HCT116 (cell line): ENCODE results near the gene OPALIN. TPM values are rescaled to one million over a fixed set of nuclear protein-coding genes. Genes with fewer than 3 reads are reported as not detected.

Experiments used
- ATAC-seq: fragments of 200-7000 bp; cut with Tn5 transposase; 2 replicates; pipeline ENCODE4 v1.9.1; 2020; ENCODE audit warnings: mild to moderate bottlenecking, moderate library complexity
- BruUV-seq: library from RNA; stranded (reverse); fragments of 400-500 nt; replicated peaks from 2 replicates; lab custom pipeline; 2021; lab: Mats Ljungman, UMichigan
- CTCF ChIA-PET: fragments of 300-600 bp; sonication (Branson Sonifier 250); formaldehyde crosslinking; loops from one replicate; lab custom pipeline; 2021; ENCODE audit warnings: antibody characterized with exemption; lab: Charles Lee
- POLR2A ChIA-PET: fragments of 300-600, 350-600 bp; sonication (Branson Sonifier 250); formaldehyde crosslinking; loops from one replicate; lab custom pipeline; 2021; ENCODE audit warnings: antibody characterized with exemption; lab: Charles Lee
- RAD21 ChIA-PET, 2 experiments: fragments of 300-600 bp; sonication (Branson Sonifier 250); formaldehyde crosslinking; loops; one replicate each; lab custom pipeline; 2023; ENCODE audit warnings: low total read pairs in 2 of 2; ENCODE audit not compliant: uncharacterized antibody in 2 of 2, unreplicated experiment in 2 of 2, low non-redundant PET in 1 of 2; lab: Charles Lee
- DNase-seq: peaks from one replicate; pipeline ENCODE4 v3.0.0-alpha.2; 2010; ENCODE audit warnings: low read depth, low spot score
- H2AFZ ChIP-seq: fragments of 200-600 bp; shearing (Covaris generic), sonication (generic); 2 replicates; pipeline ENCODE4 v1.6.1; 2017; ENCODE audit warnings: low read depth, mixed run types, mixed read lengths, antibody characterized with exemption, low read length; ENCODE audit not compliant: poor library complexity, severe bottlenecking
- H3K27ac ChIP-seq: 2 replicates; pipeline ENCODE4 v1.5.1; 2012; ENCODE audit warnings: low read depth, low read length
- H3K27me3 ChIP-seq: fragments of 200-600 bp; sonication (generic); 2 replicates; pipeline ENCODE4 v1.6.1; 2016; ENCODE audit warnings: mixed run types, low read length, mixed read lengths; ENCODE audit not compliant: insufficient read depth
- H3K36me3 ChIP-seq, 2 experiments: fragments of 200-500 bp in 1 of 2; fragments of 200-600 bp in 1 of 2; sonication (Bioruptor generic) in 1 of 2; sonication (generic) in 1 of 2; 2 replicates each; pipeline versions ENCODE4 v1.5.1 to v1.6.1; 2014 to 2016; ENCODE audit warnings: low read length in 2 of 2, inconsistent platforms in 1 of 2, mixed read lengths in 1 of 2, mixed run types in 1 of 2; ENCODE audit not compliant: insufficient read depth in 2 of 2, control insufficient read depth in 1 of 2
- H3K4me1 ChIP-seq, 2 experiments: fragments of 200-600 bp in 1 of 2; sonication (generic) in 1 of 2; 2 replicates each; pipeline versions ENCODE4 v1.5.1 to v1.6.1; 2012 to 2017; ENCODE audit warnings: low read length in 2 of 2, inconsistent platforms in 1 of 2, mild to moderate bottlenecking in 1 of 2, mixed read lengths in 1 of 2, mixed run types in 1 of 2, moderate library complexity in 1 of 2; ENCODE audit not compliant: insufficient read depth in 2 of 2, control insufficient read depth in 1 of 2
- H3K4me2 ChIP-seq: fragments of 200-600 bp; sonication (generic); 2 replicates; pipeline ENCODE4 v1.6.1; 2017; ENCODE audit warnings: mixed run types, low read length, mixed read lengths
- H3K4me3 ChIP-seq, 2 experiments: fragments of 200-600 bp in 1 of 2; sonication (generic) in 1 of 2; replicated peaks in 1 of 2; 2 replicates each; pipeline ENCODE4 v1.5.1; 2011 to 2016; ENCODE audit warnings: low read length in 2 of 2, control low read depth in 1 of 2, low read depth in 1 of 2, mild to moderate bottlenecking in 1 of 2, mixed read lengths in 1 of 2, mixed run types in 1 of 2
- H3K79me2 ChIP-seq: fragments of 200-600 bp; sonication (generic); 2 replicates; pipeline ENCODE4 v1.6.1; 2017; ENCODE audit warnings: mild to moderate bottlenecking, mixed run types, low read length, moderate library complexity, mixed read lengths; ENCODE audit not compliant: insufficient read depth
- H3K9ac ChIP-seq: fragments of 200-600 bp; sonication (generic); 2 replicates; pipeline ENCODE4 v1.6.1; 2016; ENCODE audit warnings: low read length, mixed read lengths
- H3K9me2 ChIP-seq: fragments of 200-600 bp; sonication (generic), shearing (Covaris generic); 2 replicates; pipeline ENCODE4 v1.6.1; 2017; ENCODE audit warnings: mixed run types, mild to moderate bottlenecking, moderate library complexity; ENCODE audit not compliant: insufficient read depth
- H3K9me3 ChIP-seq, 2 experiments: fragments of 200-500 bp in 1 of 2; fragments of 200-600 bp in 1 of 2; sonication (Bioruptor generic) in 1 of 2; sonication (generic) in 1 of 2; 2 replicates each; pipeline ENCODE4 v1.6.1; 2014 to 2017; ENCODE audit warnings: low read length in 2 of 2, mixed read lengths in 2 of 2, inconsistent platforms in 1 of 2, low read depth in 1 of 2, mild to moderate bottlenecking in 1 of 2, mixed run types in 1 of 2, moderate library complexity in 1 of 2; ENCODE audit not compliant: control insufficient read depth in 1 of 2, insufficient read depth in 1 of 2
- H4K20me1 ChIP-seq: fragments of 200-600 bp; sonication (generic), shearing (Covaris generic); 2 replicates; pipeline ENCODE4 v1.6.1; 2017; ENCODE audit warnings: mixed run types, mild to moderate bottlenecking, moderate library complexity; ENCODE audit not compliant: insufficient read depth
- CEBPB ChIP-seq: IDR thresholded peaks from 2 replicates; pipeline ENCODE4 v1.6.1; 2012; ENCODE audit warnings: low read depth
- EGR1 ChIP-seq: IDR thresholded peaks from 2 replicates; pipeline ENCODE4 v1.6.1; 2012; ENCODE audit warnings: low read depth
- ELF1 ChIP-seq: IDR thresholded peaks from 2 replicates; pipeline ENCODE4 v1.6.1; 2012; ENCODE audit warnings: low read depth, borderline replicate concordance
- EZH2 ChIP-seq: fragments of 200-600 bp; sonication (generic); IDR thresholded peaks from 2 replicates; pipeline ENCODE4 v1.6.1; 2017; ENCODE audit warnings: antibody characterized with exemption, mixed run types
- EZH2phosphoT487 ChIP-seq: fragments of 200-600 bp; IDR thresholded peaks from 2 replicates; pipeline ENCODE4 v1.6.1; 2018; ENCODE audit warnings: antibody characterized with exemption, borderline replicate concordance
- FOSL1 ChIP-seq: IDR thresholded peaks from 2 replicates; pipeline ENCODE4 v1.6.1; 2012; ENCODE audit warnings: low read depth
- RAD21 ChIP-seq: IDR thresholded peaks from 2 replicates; pipeline ENCODE4 v1.6.1; 2012; ENCODE audit warnings: low read depth, mild to moderate bottlenecking
- SRF ChIP-seq: IDR thresholded peaks from 2 replicates; pipeline ENCODE4 v1.6.1; 2012; ENCODE audit warnings: low read depth
- YY1 ChIP-seq: IDR thresholded peaks from 2 replicates; pipeline ENCODE4 v1.6.1; 2011; ENCODE audit warnings: low read length, low read depth, moderate library complexity, mild to moderate bottlenecking; ENCODE audit not compliant: insufficient replicate concordance; ENCODE audit errors: extremely low read depth
- ZNF274 ChIP-seq: fragments of 200-500 bp; sonication (Bioruptor generic); IDR thresholded peaks from 2 replicates; pipeline ENCODE4 v1.6.1; 2014; ENCODE audit warnings: mild to moderate bottlenecking, low read depth, low read length, inconsistent platforms
- intact Hi-C: fragments of 100-400 bp; cut with micrococcal nuclease; formaldehyde crosslinking; loops from 2 replicates; pipeline ENCODE4 v1.10.0; 2022
- total RNA-seq: library from RNA; stranded (reverse); gene quantifications from one replicate; pipeline ENCODE4 v1.2.1, GENCODE V29; 2021; ENCODE audit not compliant: unreplicated experiment
- TF ChIP-seq, protein P1 (sequence below): IDR thresholded peaks from 2 replicates; pipeline ENCODE4 v1.6.1; 2012
- TF ChIP-seq, protein P2 (sequence below): IDR thresholded peaks from 2 replicates; pipeline ENCODE4 v1.6.1; 2011; ENCODE audit warnings: mild to moderate bottlenecking, low read length, moderate library complexity; ENCODE audit not compliant: insufficient replicate concordance; ENCODE audit errors: extremely low read depth

OPALIN gene
- total RNA-seq, 1 experiment from 2014 or later = not detected

DNA sequence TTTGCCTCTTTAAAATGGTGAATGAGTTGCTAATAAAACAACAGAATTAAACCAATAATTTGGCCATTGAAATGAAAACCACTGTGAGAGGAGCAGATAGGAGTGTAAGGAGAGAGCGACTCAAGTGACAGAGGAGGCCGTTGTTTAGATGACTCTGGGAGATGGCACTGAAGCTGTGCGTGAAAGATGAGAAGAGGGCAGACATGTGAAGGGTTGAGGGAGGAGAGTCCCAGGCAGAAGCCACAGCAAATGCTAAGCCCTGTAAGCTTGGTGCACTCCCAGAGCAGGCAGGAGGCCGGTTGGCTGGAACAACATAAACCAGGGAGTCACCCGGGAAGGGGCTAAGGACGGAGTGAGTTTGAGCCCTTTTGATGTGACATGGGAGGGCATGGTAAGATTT, 814 bp upstream of the OPALIN start:
- Histone ChIP-seq H3K4me3 (no peak overlapping the region), H3K79me2 (no peaks in the 10 kb centered on the region), H3K27ac (no peak overlapping the region), H3K27me3 (peaks cover 13% of the 10 kb centered on the region; the same call in 1 of the 2 replicates), H2AFZ (no peak overlapping the region), H3K4me1 (no peaks in the 10 kb centered on the region), H3K9me3 (no peaks in the 10 kb centered on the region), H3K36me3 (no peaks in the 10 kb centered on the region), H4K20me1 (no peaks in the 10 kb centered on the region), H3K9me2 (no peaks in the 10 kb centered on the region), H3K9ac (no peak overlapping the region), H3K4me2 (no peak overlapping the region)
- DNase-seq (no peak), ATAC-seq (no peak)
- intact Hi-C loops = no loop called here
- TF ChIP-seq EZH2 (no peak), YY1 (no peak), ZNF274 (no peak), SRF (no peak), ELF1 (no peak), EGR1 (no peak), CEBPB (no peak), FOSL1 (no peak), EZH2phosphoT487 (no peak), RAD21 (no peak)
- TF ChIP-seq, protein P1, sequence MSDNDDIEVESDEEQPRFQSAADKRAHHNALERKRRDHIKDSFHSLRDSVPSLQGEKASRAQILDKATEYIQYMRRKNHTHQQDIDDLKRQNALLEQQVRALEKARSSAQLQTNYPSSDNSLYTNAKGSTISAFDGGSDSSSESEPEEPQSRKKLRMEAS = no peak
- TF ChIP-seq, protein P2, sequence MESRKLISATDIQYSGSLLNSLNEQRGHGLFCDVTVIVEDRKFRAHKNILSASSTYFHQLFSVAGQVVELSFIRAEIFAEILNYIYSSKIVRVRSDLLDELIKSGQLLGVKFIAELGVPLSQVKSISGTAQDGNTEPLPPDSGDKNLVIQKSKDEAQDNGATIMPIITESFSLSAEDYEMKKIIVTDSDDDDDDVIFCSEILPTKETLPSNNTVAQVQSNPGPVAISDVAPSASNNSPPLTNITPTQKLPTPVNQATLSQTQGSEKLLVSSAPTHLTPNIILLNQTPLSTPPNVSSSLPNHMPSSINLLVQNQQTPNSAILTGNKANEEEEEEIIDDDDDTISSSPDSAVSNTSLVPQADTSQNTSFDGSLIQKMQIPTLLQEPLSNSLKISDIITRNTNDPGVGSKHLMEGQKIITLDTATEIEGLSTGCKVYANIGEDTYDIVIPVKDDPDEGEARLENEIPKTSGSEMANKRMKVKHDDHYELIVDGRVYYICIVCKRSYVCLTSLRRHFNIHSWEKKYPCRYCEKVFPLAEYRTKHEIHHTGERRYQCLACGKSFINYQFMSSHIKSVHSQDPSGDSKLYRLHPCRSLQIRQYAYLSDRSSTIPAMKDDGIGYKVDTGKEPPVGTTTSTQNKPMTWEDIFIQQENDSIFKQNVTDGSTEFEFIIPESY = no peak
- RAD21 ChIA-PET = no interaction called here
- BruUV-seq = no TSS peak
- POLR2A ChIA-PET = no interaction called here
- CTCF ChIA-PET = no interaction called here
